Measurements from ENCODE around the gene CARD8. TPM values are rescaled to one million over a fixed set of nuclear protein-coding genes. Genes with fewer than 3 reads are reported as not detected.
"Not testable (repeated sequence)": the region's sequence is repeated elsewhere in the genome, so short reads cannot be mapped to it uniquely, and the experiment has no call there.

CARD8 gene
- total and polyA plus RNA-seq, 8 donors, result 8.6 to 26.0 (median 16.8) TPM

GRCh38 chr19:48301886-48302599 lies 46.3 kb upstream of the CARD8 start:
- intact Hi-C loops (cut with DNase I), result no loop called here
- no peak overlapping the region for H3K27ac ChIP-seq
- ATAC-seq, result no peak
- H3K36me3 ChIP-seq, result no peaks in the 10 kb centered on the region
- 58 to 70% methylated on average over 1 of the region's 1 CpG for WGBS, 2 donors
- no peaks in the 10 kb centered on the region for H3K9me3 ChIP-seq
- no peaks in the 10 kb centered on the region for H3K27me3 ChIP-seq
- TF ChIP-seq CTCF (IDR thresholded peaks at IDR 0.05), result no peak
- no peak for DNase-seq
- H3K4me3 ChIP-seq, result no peak overlapping the region
- FAIRE-seq, result no peak
- no peaks in the 10 kb centered on the region for H3K4me1 ChIP-seq

GRCh38 chr19:48297975-48298374 lies 42.3 kb upstream of the CARD8 start:
- TF ChIP-seq CTCF (IDR thresholded peaks at IDR 0.05), result no peak
- no peak for ATAC-seq
- no peak overlapping the region for H3K4me3 ChIP-seq
- H3K9me3 ChIP-seq, result no peaks in the 10 kb centered on the region
- no peak for FAIRE-seq
- H3K27me3 ChIP-seq, result no peaks in the 10 kb centered on the region
- H3K27ac ChIP-seq, result no peak overlapping the region
- H3K36me3 ChIP-seq, result no peaks in the 10 kb centered on the region
- no peak for DNase-seq
- no peaks in the 10 kb centered on the region for H3K4me1 ChIP-seq
- intact Hi-C loops (cut with DNase I), result no loop called here
- WGBS, 2 donors, result 83 to 89% methylated on average over 16 of the region's 16 CpGs

- Histone ChIP-seq H3K4me3 (no peak overlapping the region), H3K27ac (no peak overlapping the region), H3K9me3 (no peaks in the 10 kb centered on the region), H3K36me3 (no peaks in the 10 kb centered on the region), H3K4me1 (no peaks in the 10 kb centered on the region), H3K27me3 (no peaks in the 10 kb centered on the region)
- WGBS, 2 donors, result 73 to 76% methylated on average over 39 to 42 of the region's 42 CpGs
- no peak for FAIRE-seq
- DNase-seq, result peak in 1 of 6 donors; percentile 49
- TF ChIP-seq CTCF (IDR thresholded peaks at IDR 0.05), result no peak
- intact Hi-C loops (cut with DNase I), result no loop called here
- ATAC-seq, result no peak
These were observed 41.4 kb upstream of the CARD8 start for GRCh38 chr19:48296963-48297734.

GRCh38 chr19:48295458-48295857 lies 39.7 kb upstream of the CARD8 start:
- FAIRE-seq, result no peak
- ATAC-seq, result no peak
- no peak overlapping the region for H3K27ac ChIP-seq
- DNase-seq, result no peak
- no peak for TF ChIP-seq CTCF (IDR thresholded peaks at IDR 0.05)
- H3K27me3 ChIP-seq, result no peaks in the 10 kb centered on the region
- H3K36me3 ChIP-seq, result no peaks in the 10 kb centered on the region
- H3K9me3 ChIP-seq, result no peaks in the 10 kb centered on the region
- 38 to 54% methylated on average over 10 of the region's 10 CpGs for WGBS, 2 donors
- H3K4me1 ChIP-seq, result peaks cover 0 to 4% (median 4%) of the 10 kb centered on the region in 3 donors
- intact Hi-C loops (cut with DNase I), result no loop called here
- no peak overlapping the region for H3K4me3 ChIP-seq

- 86 to 92% methylated on average over 4 of the region's 4 CpGs for WGBS, 2 donors
- TF ChIP-seq CTCF (IDR thresholded peaks at IDR 0.05), result no peak
- Histone ChIP-seq H3K4me1 (peaks cover 0 to 4% (median 4%) of the 10 kb centered on the region in 3 donors), H3K9me3 (no peaks in the 10 kb centered on the region), H3K4me3 (no peak overlapping the region), H3K36me3 (no peaks in the 10 kb centered on the region), H3K27me3 (no peaks in the 10 kb centered on the region), H3K27ac (no peak overlapping the region)
- intact Hi-C loops (cut with DNase I), result no loop called here
- no peak for FAIRE-seq
- DNase-seq, result no peak
- no peak for ATAC-seq
These were observed 37.1 kb upstream of the CARD8 start for GRCh38 chr19:48292798-48293197.

- H3K27ac ChIP-seq; H3K27me3 ChIP-seq; ATAC-seq; H3K9me3 ChIP-seq; FAIRE-seq; intact Hi-C loops (cut with DNase I); H3K36me3 ChIP-seq; DNase-seq; H3K4me1 ChIP-seq: not testable (repeated sequence)
- 21 to 26% methylated on average over 11 of the region's 11 CpGs for WGBS, 2 donors
- H3K4me3 ChIP-seq, result peak overlapping the region in 2 of 4 donors; percentile 34 to 49
These were observed 35.7 kb upstream of the CARD8 start for GRCh38 chr19:48291489-48291815.
